ENCODE data around the gene ANAPC2. TPM values are rescaled to one million over a fixed set of nuclear protein-coding genes. Genes with fewer than 3 reads are reported as not detected.

ANAPC2 gene
- total and polyA plus RNA-seq, 2 of the 4 experiments (the other 2 are of a cell fraction), result 9.3 to 29.5 TPM

DNA sequence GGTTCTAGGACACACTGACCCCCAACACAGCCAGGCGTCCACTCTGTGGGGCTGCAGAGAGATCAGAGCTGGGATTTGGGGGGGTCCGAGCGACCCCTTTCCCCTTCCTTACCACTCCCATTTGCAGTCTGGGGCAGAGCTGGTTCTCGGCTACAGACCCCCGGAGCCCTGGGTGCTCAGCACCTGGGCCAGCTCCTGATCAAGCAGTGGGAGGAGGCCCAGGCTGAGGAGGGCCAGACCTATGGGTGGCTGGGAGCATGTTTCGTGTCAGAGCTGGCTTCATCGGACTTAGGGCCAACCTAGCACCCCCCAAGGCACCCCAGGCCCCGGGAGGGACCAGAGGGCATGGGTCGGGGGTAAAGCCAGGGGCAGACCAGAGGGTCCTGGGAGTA, 41.8 kb downstream of the ANAPC2 start:
- no CpG with 5 or more reads among the region's 9 CpGs for WGBS, 2 experiments (ENCODE audit: extremely low coverage in 2 of 2, insufficient read length in 1 of 2)
- Histone ChIP-seq H3K36me3 (ENCODE audit: control insufficient read depth, insufficient read depth, low read length) (no peaks in the 10 kb centered on the region), H3K9ac (ENCODE audit: low read depth, low read length) (no peak overlapping the region), H3K4me1 (ENCODE audit: control insufficient read depth, insufficient read depth, low read length) (no peaks in the 10 kb centered on the region), H3K27me3 (ENCODE audit: control insufficient read depth, insufficient read depth, low read length) (peaks cover 26% of the 10 kb centered on the region), H2AFZ (replicated peaks; ENCODE audit: low read length, poor library complexity) (peak overlapping the region; percentile 14), H3K18ac (ENCODE audit: low read depth, low read length) (no peak overlapping the region), H3K23ac (ENCODE audit: low read depth, low read length) (no peak overlapping the region), H3K14ac (replicated peaks; ENCODE audit: low read depth, low read length) (no peak overlapping the region), H2BK120ac (ENCODE audit: low read depth, low read length) (no peak overlapping the region), H2BK5ac (ENCODE audit: low read depth, low read length, poor library complexity, severe bottlenecking) (no peak overlapping the region), H3K4me3 (ENCODE audit: insufficient read depth, low read depth, low read length) (no peak overlapping the region), H4K91ac (ENCODE audit: insufficient read depth, low read depth, low read length) (no peak overlapping the region), H4K20me1 (ENCODE audit: insufficient read depth, low read length) (no peaks in the 10 kb centered on the region), H3K79me1 (ENCODE audit: low read depth in 1 of 2, low read length in 2 of 2) (no peaks in the 10 kb centered on the region), H4K5ac (ENCODE audit: low read depth, low read length) (no peak overlapping the region), H3K27ac (ENCODE audit: insufficient read depth, low read length) (no peak overlapping the region), H3K56ac (ENCODE audit: extremely low read depth, insufficient read depth, low read length) (no peak overlapping the region), H2BK15ac (ENCODE audit: low read depth, low read length) (no peak overlapping the region), H2AK9ac (replicated peaks; ENCODE audit: low read depth, low read length, poor library complexity) (no peak overlapping the region), H4K8ac (ENCODE audit: low read depth in 2 of 2, low read length in 2 of 2) (no peak overlapping the region), H2BK20ac (ENCODE audit: low read depth, low read length) (no peak overlapping the region), H3K9me1 (ENCODE audit: insufficient read depth, low read length) (0 out of 2 replicates have a peak, but pooled peaks cover 4% of the 10 kb centered on the region), H3K4ac (ENCODE audit: low read depth, low read length) (no peak overlapping the region), H2AK5ac (ENCODE audit: low read depth, low read length) (no peak overlapping the region), H3K9me3 (ENCODE audit: control insufficient read depth, insufficient read depth, low read length) (no peaks in the 10 kb centered on the region), H3K4me2 (ENCODE audit: low read depth, low read length) (no peak overlapping the region)
- no peak for TF ChIP-seq SMC3 (IDR thresholded peaks at IDR 0.05; ENCODE audit: low read depth, low read length)
- TF ChIP-seq POLR2A (IDR thresholded peaks at IDR 0.05; ENCODE audit: low read depth, low read length), result no peak
- TF ChIP-seq, protein P1, sequence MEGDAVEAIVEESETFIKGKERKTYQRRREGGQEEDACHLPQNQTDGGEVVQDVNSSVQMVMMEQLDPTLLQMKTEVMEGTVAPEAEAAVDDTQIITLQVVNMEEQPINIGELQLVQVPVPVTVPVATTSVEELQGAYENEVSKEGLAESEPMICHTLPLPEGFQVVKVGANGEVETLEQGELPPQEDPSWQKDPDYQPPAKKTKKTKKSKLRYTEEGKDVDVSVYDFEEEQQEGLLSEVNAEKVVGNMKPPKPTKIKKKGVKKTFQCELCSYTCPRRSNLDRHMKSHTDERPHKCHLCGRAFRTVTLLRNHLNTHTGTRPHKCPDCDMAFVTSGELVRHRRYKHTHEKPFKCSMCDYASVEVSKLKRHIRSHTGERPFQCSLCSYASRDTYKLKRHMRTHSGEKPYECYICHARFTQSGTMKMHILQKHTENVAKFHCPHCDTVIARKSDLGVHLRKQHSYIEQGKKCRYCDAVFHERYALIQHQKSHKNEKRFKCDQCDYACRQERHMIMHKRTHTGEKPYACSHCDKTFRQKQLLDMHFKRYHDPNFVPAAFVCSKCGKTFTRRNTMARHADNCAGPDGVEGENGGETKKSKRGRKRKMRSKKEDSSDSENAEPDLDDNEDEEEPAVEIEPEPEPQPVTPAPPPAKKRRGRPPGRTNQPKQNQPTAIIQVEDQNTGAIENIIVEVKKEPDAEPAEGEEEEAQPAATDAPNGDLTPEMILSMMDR (conservative IDR thresholded peaks at IDR 0.05; ENCODE audit: low read depth, low read length), result no peak
- TF ChIP-seq BHLHE40 (IDR thresholded peaks at IDR 0.05; ENCODE audit: low read depth, low read length), result no peak
- TF ChIP-seq CHD1 (IDR thresholded peaks at IDR 0.05; ENCODE audit: low read depth, low read length), result no peak
- TF ChIP-seq CEBPB (IDR thresholded peaks at IDR 0.05; ENCODE audit: low read depth, low read length), result no peak
- no peak for TF ChIP-seq MAFK (IDR thresholded peaks at IDR 0.05; ENCODE audit: low read depth, low read length)
- no peak for TF ChIP-seq RCOR1 (IDR thresholded peaks at IDR 0.05; ENCODE audit: insufficient replicate concordance, low read length)
- TF ChIP-seq MXI1 (IDR thresholded peaks at IDR 0.05; ENCODE audit: borderline replicate concordance, low read depth, low read length), result no peak
- TF ChIP-seq, protein P2, sequence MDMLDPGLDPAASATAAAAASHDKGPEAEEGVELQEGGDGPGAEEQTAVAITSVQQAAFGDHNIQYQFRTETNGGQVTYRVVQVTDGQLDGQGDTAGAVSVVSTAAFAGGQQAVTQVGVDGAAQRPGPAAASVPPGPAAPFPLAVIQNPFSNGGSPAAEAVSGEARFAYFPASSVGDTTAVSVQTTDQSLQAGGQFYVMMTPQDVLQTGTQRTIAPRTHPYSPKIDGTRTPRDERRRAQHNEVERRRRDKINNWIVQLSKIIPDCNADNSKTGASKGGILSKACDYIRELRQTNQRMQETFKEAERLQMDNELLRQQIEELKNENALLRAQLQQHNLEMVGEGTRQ (IDR thresholded peaks at IDR 0.05; ENCODE audit: low read depth, low read length), result no peak
- TF ChIP-seq RAD21 (IDR thresholded peaks at IDR 0.05; ENCODE audit: low read length), result no peak
- DNase-seq (no peak), ATAC-seq (ENCODE audit: low read depth) (no peak)
- dilution Hi-C loops (cut with HindIII; ENCODE audit: low sequenced_read_pairs, unreplicated experiment), result no loop called here
- BruUV-seq (replicated peaks), result no TSS peak
- intact Hi-C loops (cut with micrococcal nuclease), result no loop called here
- in situ Hi-C loops (cut with MboI; ENCODE audit: low sequenced_read_pairs), result no loop called here
- CTCF ChIA-PET, result no interaction called here
- POLR2A ChIA-PET (ENCODE audit: unreplicated experiment), result no interaction called here
